Heart right ventricle (tissue), 16 donors: ENCODE measurements around the gene GOLGA2. TPM values are rescaled to one million over a fixed set of nuclear protein-coding genes. Genes with fewer than 3 reads are reported as not detected.

Experiments
- ATAC-seq, 8 donors: fragments of 200-7000 bp; cut with Tn5 transposase; one replicate each; pipeline ENCODE4 v1.9.1; 2020; ENCODE audit warnings: mild to moderate bottlenecking in 8 of 8, moderate library complexity in 8 of 8, moderate number of reproducible peaks in 1 of 8
- DNase-seq, 2 donors: peaks; one replicate each; pipeline ENCODE4 v3.0.0-alpha.2; 2020
- H3K27ac ChIP-seq, 10 donors: fragments of 200-600 bp; sonication (generic) in 2 of 10; one replicate each; pipeline versions ENCODE4 v1.5.0 to v1.8.0; 2020 to 2022; ENCODE audit warnings: mild to moderate bottlenecking in 3 of 10
- H3K27me3 ChIP-seq, 7 donors: fragments of 200-600 bp; one replicate each; pipeline ENCODE4 v1.8.0; 2021 to 2022; ENCODE audit warnings: mild to moderate bottlenecking in 2 of 7
- H3K36me3 ChIP-seq, 9 donors: fragments of 200-600 bp; sonication (generic) in 1 of 9; one replicate each; pipeline versions ENCODE4 v1.5.0 to v1.8.0; 2020 to 2022; ENCODE audit warnings: mild to moderate bottlenecking in 2 of 9
- H3K4me1 ChIP-seq, 9 donors: fragments of 200-600 bp; sonication (generic) in 1 of 9; one replicate each; pipeline versions ENCODE4 v1.5.0 to v1.8.0; 2020 to 2022; ENCODE audit warnings: mild to moderate bottlenecking in 4 of 9
- H3K4me3 ChIP-seq, 10 donors: fragments of 200-600 bp; sonication (generic) in 2 of 10; one replicate each; pipeline versions ENCODE4 v1.5.0 to v1.8.0; 2020 to 2022; ENCODE audit warnings: mild to moderate bottlenecking in 7 of 10, moderate library complexity in 2 of 10
- H3K9me3 ChIP-seq, 11 donors: fragments of 200-600 bp in 10 of 11; sonication (generic) in 2 of 11; one replicate each; pipeline versions ENCODE4 v1.5.0 to v1.8.0; 2013 to 2022; ENCODE audit warnings: mild to moderate bottlenecking in 2 of 11, control low read depth in 1 of 11, moderate library complexity in 1 of 11
- WGBS, 2 donors: extraction: QIAGEN DNeasy Blood & Tissue Kit; methylation state at CpG; one replicate each; pipeline ENCODE4 v1.1.7; 2013; ENCODE audit warnings: inconsistent platforms in 1 of 2; 5-methylcytosine and 5-hydroxymethylcytosine counted together
- intact Hi-C, 10 donors: fragments of 100-400 bp; cut with DNase I; formaldehyde crosslinking; loops; one replicate each; pipeline versions ENCODE4 v1.11.1 to v1.14.2; 2022
- polyA plus RNA-seq, 2 donors: library from polyadenylated mRNA; stranded (reverse); fragments of 200-250 nt; gene quantifications; one replicate each; pipeline ENCODE4 v1.2.3, GENCODE V29; 2013
- total RNA-seq, 10 donors: library from RNA; stranded (reverse); fragmentation: NEBNext Ultra II Directional in 3 of 10; extraction: Animal tissue kit (Norgen Biotek cat#: 25700) in 3 of 10; gene quantifications; one replicate each; pipeline versions ENCODE4 v1.2.1 to v1.2.4, GENCODE V29; 2021 to 2023
- TF ChIP-seq, protein P1 (sequence below), 9 donors: fragments of 200-600 bp; sonication (generic) in 2 of 9; IDR thresholded peaks; one replicate each; pipeline versions ENCODE4 v1.5.0 to v1.8.0; 2021 to 2022; ENCODE audit warnings: antibody characterized with exemption in 9 of 9, mild to moderate bottlenecking in 5 of 9, moderate library complexity in 1 of 9
- donor health status: Arrhythmogenic right ventricular cardiomyopathy.
- donor health status: ischemic (EF 13 %, LVEDD 7.1; RV severe dilation, severe dysfunction).
- donor health status: healthy with polysubstance abuse.
- donor health status: DM: no; HTN: yes; CAD: no.
- donor health status: DM: no; HTN: no; CAD: no.
- donor health status: ischemic (EF 25% LVEDD 6.9; RV normal size, moderate dysfunction).
- donor health status: ischemic (EF 25% LVEDD 5.7; RV mildly dilated, moderate dysfunction).
- donor health status: healthy.
- donor health status: DM: yes; HTN: yes; CAD: no.
- donor health status: Ischemic cardiomyopathy.
- donor health status: ischemic (EF 35%, LVEDD 5.7; RV mildly dilated, moderate dysfunction).
- donor health status: nonischemic (EF 11% LVEDD 7.7; RV severe dilation, severe dysfunction).
- donor health status: DM: yes; HTN: yes; CAD: no.
- donor health status: PGD.
- donor health status: ischemic (EF 29% LVEDD 5.4; RV normal size, mild dysfunction).
- donor health status: nonischemic (EF 23%, LVEDD 6.1; RV moderate dilation, normal function).

The GOLGA2 gene
- total and polyA plus RNA-seq, 12 donors, result 78.0 to 101 (median 89.1) TPM

DNA sequence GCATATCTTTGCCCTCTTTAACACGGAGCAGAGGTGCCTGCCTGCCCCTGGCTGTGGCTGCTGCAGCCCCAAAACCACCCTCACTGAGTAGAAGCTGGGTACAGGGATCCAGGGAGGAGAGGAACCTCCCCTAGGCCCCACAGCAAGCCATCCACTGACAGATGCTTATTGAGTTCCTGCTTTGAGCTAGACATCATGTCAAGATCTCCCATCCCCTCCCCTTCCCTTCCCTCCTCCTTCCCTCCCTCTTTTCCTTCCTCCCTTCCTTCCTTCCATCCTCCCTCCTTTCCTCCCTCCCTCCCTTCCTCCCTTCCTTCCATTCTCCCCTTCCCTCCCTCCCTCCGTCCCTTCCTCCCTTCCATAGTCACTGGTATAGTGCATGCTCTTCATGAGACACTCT, 29.3 kb downstream of the GOLGA2 start:
- no peak for ATAC-seq
- intact Hi-C loops, result no loop called here
- Histone ChIP-seq H3K4me3 (no peak overlapping the region), H3K4me1 (peaks cover 9 to 52% (median 31%) of the 10 kb centered on the region in 9 donors), H3K27me3 (peaks cover 0 to 16% (median 8%) of the 10 kb centered on the region in 7 donors), H3K27ac (peak overlapping the region in 9 of 10 donors; percentile 40 to 86 (median 66)), H3K36me3 (no peaks in the 10 kb centered on the region), H3K9me3 (no peaks in the 10 kb centered on the region)
- no peak for DNase-seq
- WGBS, 2 donors, result 52 to 56% methylated on average over 2 of the region's 2 CpGs
- TF ChIP-seq, protein P1, sequence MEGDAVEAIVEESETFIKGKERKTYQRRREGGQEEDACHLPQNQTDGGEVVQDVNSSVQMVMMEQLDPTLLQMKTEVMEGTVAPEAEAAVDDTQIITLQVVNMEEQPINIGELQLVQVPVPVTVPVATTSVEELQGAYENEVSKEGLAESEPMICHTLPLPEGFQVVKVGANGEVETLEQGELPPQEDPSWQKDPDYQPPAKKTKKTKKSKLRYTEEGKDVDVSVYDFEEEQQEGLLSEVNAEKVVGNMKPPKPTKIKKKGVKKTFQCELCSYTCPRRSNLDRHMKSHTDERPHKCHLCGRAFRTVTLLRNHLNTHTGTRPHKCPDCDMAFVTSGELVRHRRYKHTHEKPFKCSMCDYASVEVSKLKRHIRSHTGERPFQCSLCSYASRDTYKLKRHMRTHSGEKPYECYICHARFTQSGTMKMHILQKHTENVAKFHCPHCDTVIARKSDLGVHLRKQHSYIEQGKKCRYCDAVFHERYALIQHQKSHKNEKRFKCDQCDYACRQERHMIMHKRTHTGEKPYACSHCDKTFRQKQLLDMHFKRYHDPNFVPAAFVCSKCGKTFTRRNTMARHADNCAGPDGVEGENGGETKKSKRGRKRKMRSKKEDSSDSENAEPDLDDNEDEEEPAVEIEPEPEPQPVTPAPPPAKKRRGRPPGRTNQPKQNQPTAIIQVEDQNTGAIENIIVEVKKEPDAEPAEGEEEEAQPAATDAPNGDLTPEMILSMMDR (IDR thresholded peaks at IDR 0.05), result no peak

DNA sequence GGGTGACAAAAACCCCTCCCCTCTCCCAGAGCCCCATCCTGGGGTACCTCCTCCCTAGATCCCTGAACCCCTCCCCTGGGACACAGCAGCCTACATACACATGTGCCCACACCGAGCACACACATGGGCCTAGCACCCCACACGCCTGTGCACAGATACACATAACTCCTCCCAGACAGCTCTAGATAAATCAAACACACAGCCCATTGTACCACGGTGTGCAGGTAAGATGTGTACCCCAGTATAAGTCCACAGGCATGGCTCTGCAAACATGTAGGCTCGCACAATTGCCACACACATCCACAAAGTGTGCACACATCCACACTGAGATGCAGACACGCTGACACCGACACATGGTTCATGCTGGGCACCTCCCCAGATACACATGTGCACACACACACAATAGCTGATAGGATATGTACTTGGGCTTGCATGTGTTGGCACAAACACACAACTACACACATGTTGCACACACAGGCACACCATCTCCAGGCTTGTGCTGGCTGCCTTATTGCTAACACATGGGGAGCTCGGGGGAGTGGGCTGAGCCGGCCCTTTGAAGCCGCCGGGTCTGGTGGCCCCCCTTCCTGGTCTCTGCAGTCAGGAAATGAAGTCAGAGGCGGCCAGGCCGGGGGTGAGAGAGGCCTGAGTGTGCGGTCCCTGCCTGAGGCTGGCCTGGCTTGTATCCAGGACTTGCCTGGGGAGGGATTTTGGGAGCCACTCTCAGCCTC, 30.2 kb downstream of the GOLGA2 start:
- Histone ChIP-seq H3K4me1 (peaks cover 9 to 43% (median 23%) of the 10 kb centered on the region in 9 donors), H3K27me3 (peaks cover 0 to 8% (median 0%) of the 10 kb centered on the region in 7 donors), H3K4me3 (peak overlapping the region in 1 of 10 donors; percentile 51), H3K9me3 (no peaks in the 10 kb centered on the region), H3K36me3 (peaks cover 0 to under 1% (median 0%) of the 10 kb centered on the region in 9 donors), H3K27ac (peak overlapping the region in 9 of 10 donors; percentile 56 to 86 (median 66))
- peak; percentile 43 to 64 for DNase-seq
- peak; percentile 27 to 53 (median 44) for ATAC-seq
- TF ChIP-seq, protein P1 (IDR thresholded peaks at IDR 0.05), result no peak
- intact Hi-C loops, result no loop called here
- WGBS, 2 donors, result 40 to 52% methylated on average over 13 of the region's 13 CpGs

DNA sequence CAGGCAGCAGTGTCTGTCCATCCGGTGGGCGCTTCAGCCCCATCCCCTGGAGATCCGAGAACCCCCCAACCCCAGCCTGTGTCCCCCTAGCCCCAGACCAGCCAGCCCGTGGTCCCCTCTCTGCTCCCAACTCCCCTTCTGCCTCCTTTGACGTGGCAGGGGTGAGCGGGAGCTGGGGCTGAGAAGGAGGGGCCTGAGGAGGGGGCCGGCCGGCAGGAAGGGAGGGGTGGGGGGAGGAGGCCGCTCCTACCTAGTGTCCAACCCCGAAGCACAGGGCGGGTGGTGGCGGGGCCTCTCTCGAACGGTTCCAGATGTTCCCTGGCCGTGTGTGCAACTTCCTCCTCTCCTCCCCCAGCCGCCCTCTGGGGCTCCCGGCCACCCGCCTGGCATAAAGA, 31.0 kb downstream of the GOLGA2 start:
- TF ChIP-seq, protein P1 (IDR thresholded peaks at IDR 0.05), result no peak
- Histone ChIP-seq H3K27ac (peak overlapping the region; percentile 34 to 86 (median 71)), H3K4me3 (peak overlapping the region in 9 of 10 donors; percentile 6 to 54 (median 47)), H3K36me3 (peaks cover 0 to 4% (median 0%) of the 10 kb centered on the region in 9 donors), H3K9me3 (no peaks in the 10 kb centered on the region), H3K27me3 (peaks cover 0 to under 1% (median 0%) of the 10 kb centered on the region in 7 donors), H3K4me1 (peaks cover 7 to 38% (median 18%) of the 10 kb centered on the region in 9 donors)
- 10 to 20% methylated on average over 15 to 18 of the region's 18 CpGs for WGBS, 2 donors
- intact Hi-C loops, result no loop called here
- ATAC-seq (peak; percentile 75 to 83 (median 80)), DNase-seq (peak; percentile 79 to 82)

DNA sequence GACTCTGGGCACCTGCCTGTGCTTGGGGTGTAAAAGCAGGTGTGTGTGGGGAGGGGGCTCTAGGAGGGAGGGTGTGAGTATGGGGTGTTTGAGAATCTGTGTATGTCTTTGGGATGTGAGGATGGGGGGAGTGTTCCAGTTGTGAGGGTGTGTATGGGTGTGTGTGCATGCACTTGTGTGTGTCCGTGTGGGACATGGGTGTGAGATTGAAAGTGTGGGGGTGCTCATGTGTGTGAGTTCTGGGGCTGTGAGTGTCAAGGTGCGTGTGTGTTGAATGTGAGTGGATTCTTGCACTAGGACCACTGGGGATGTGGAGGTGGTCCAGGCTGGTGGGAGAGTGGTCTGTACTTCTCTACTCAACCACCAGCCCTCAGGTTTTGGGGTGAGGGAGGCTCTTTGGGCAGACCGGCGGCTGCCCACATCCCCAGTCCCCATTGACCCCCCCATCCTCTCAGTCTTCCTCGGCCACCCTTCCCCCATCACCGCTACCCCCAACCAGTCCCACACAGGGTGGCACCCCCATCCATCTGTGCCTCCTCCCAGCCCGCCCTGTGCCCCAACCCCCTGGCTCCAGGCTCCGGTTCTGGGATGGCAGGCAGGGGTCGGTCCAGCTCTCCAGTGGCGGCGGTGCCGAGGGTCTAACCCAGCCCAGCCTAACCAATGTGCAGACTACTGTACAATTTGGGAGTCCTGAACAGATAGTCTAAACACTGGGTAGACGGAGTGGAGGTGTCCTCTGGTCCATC, 31.5 kb downstream of the GOLGA2 start:
- peak overlapping the region; percentile 34 to 86 (median 74) for H3K27ac ChIP-seq
- peaks cover 7 to 38% (median 18%) of the 10 kb centered on the region in 9 donors for H3K4me1 ChIP-seq
- no peaks in the 10 kb centered on the region for H3K27me3 ChIP-seq
- peaks cover 0 to 4% (median 0%) of the 10 kb centered on the region in 9 donors for H3K36me3 ChIP-seq
- 54 to 63% methylated on average over 13 of the region's 13 CpGs for WGBS, 2 donors
- TF ChIP-seq, protein P1 (IDR thresholded peaks at IDR 0.05), result no peak
- H3K4me3 ChIP-seq, result peak overlapping the region in 9 of 10 donors; percentile 6 to 54 (median 47)
- peak in 1 of 2 donors; percentile 35 for DNase-seq
- no peaks in the 10 kb centered on the region for H3K9me3 ChIP-seq
- intact Hi-C loops, result no loop called here
- ATAC-seq, result peak in 5 of 8 donors; percentile 1 to 16 (median 9)
